Measurements from ENCODE around the gene MGRN1.

MGRN1 gene

GRCh38 chr16:4597174-4597573 lies 27.5 kb upstream of the MGRN1 start:
- TF ChIP-seq GATA2 (IDR thresholded peaks at IDR 0.05; ENCODE audit: low read depth, low read length), result no peak
- TF ChIP-seq GATA3 (IDR thresholded peaks at IDR 0.05; ENCODE audit: low read depth, low read length), result no peak

DNA sequence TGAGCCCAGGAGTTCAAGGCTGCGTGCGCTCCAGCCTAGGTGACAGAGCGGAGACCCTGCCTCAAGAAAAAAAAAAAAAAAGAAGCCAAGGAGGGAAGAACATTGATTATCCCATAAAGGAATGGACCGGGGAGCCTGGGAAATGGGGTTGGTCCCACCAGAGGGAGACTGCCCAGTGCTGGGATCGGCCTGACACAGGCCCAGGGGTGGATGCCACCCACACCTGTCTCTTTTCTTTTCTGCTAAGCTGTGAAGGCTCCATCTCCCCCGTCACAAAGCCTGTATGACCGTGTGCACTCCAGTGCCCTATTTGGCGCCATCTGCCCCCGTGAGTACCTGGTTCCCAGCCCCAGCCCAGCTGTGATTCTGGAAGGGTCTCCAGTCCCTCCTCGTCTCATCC lies 25.6 kb upstream of the MGRN1 start:
- no peak for TF ChIP-seq GATA2 (IDR thresholded peaks at IDR 0.05; ENCODE audit: low read depth, low read length)

- TF ChIP-seq GATA2 (IDR thresholded peaks at IDR 0.05; ENCODE audit: low read depth, low read length), result no peak
- TF ChIP-seq GATA3 (IDR thresholded peaks at IDR 0.05; ENCODE audit: low read depth, low read length), result no peak
Measured at GRCh38 chr16:4599545-4599944, 25.1 kb upstream of the MGRN1 start.

DNA sequence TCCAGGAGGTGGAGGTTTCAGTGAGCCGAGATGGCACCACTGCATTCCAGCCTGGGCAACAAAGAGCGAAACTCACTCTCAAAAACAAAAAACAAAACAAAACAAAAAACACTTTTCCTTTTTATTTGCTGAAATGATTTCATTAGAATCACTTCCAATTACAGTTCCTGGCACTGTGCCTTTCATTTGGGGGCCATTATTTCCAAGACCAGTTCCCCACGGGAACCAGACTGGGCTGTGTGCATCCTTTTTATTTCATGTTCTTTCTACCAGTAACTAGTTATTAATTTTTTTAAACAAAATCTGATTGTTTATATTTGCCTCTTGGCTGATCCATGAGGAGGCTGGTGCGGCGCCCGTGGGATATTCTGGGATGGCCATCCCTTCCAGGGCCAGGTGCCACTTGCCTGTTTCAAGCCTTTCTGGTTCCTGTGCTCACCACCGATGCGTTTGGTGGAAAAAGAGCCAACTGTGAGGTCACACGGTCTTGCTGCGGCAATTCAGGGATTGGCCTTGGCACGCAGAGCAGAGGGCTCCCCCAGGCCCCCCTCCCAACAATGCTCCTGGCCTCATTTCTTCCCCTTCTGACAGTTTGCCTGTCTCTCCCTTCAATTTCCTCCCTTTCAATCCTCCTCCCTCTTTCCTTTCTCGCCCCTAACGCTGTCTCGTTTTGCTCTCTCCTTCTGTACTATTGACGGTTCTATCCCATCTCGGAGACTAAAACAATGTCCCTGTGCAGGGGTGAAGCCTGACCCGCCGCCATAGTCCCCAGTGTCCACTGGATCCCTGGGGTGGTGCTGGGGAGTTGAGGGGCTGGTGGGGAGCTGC lies 23.4 kb upstream of the MGRN1 start:
- TF ChIP-seq GATA3 (IDR thresholded peaks at IDR 0.05; ENCODE audit: low read depth, low read length) (no peak), GATA2 (IDR thresholded peaks at IDR 0.05; ENCODE audit: low read depth, low read length) (no peak)

GRCh38 chr16:4601864-4602186 lies 22.8 kb upstream of the MGRN1 start:
- TF ChIP-seq GATA2 (IDR thresholded peaks at IDR 0.05; ENCODE audit: low read depth, low read length) (no peak), GATA3 (IDR thresholded peaks at IDR 0.05; ENCODE audit: low read depth, low read length) (no peak)

DNA sequence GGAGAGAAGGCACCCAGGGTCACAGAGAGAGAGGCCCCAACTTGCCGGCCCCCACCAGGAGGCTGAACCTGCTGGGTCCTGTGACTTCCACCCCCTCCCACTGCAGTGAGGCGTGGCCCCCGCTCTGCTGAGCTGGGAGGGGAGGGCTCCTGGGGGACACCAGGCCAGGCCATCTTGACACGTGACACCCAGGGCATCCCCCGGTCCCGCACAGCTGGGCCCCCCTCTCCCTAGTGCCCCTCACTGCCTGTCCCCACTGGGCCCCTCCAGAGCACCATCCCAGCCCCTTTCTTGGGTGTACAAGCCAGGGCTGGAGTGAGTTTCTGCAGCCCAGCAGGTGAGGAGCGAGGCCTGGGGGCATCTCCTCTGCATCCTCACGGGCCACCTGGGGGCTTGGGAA lies 22.3 kb upstream of the MGRN1 start:
- no peak for TF ChIP-seq GATA2 (IDR thresholded peaks at IDR 0.05; ENCODE audit: low read depth, low read length)
- no peak for TF ChIP-seq GATA3 (IDR thresholded peaks at IDR 0.05; ENCODE audit: low read depth, low read length)

DNA sequence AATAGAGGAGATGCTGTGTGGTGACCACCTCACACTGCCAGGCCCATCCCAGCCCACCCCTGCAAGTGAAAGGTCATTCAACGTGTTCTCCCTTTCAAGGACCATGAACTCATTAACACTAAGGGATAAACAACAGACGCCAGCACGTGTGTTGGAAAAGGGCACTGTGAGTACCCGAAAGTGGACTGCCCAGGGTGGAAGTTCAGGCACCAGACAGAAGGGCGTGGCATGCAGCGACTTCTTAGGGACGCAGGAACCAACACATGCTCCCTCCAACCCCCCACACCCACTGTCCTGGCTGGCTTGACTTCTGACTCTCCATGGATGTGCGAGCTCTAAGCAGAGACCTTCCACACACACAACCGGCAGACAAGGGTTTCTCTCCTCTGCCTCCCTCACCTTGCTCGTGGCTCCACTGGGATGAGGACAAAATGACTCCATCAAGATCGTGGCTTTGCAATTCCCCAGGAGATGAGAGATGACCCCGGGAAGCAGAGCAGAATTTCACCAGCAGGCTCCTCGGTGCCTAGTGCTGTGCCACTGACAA lies 20.9 kb upstream of the MGRN1 start:
- TF ChIP-seq GATA2 (IDR thresholded peaks at IDR 0.05; ENCODE audit: low read depth, low read length) (no peak), GATA3 (IDR thresholded peaks at IDR 0.05; ENCODE audit: low read depth, low read length) (no peak)

GRCh38 chr16:4604401-4604800 lies 20.2 kb upstream of the MGRN1 start:
- TF ChIP-seq GATA3 (IDR thresholded peaks at IDR 0.05; ENCODE audit: low read depth, low read length) (no peak), GATA2 (IDR thresholded peaks at IDR 0.05; ENCODE audit: low read depth, low read length) (no peak)

- TF ChIP-seq GATA2 (IDR thresholded peaks at IDR 0.05; ENCODE audit: low read depth, low read length) (no peak), GATA3 (IDR thresholded peaks at IDR 0.05; ENCODE audit: low read depth, low read length) (no peak)
Measured at GRCh38 chr16:4606354-4606753, 18.3 kb upstream of the MGRN1 start.

DNA sequence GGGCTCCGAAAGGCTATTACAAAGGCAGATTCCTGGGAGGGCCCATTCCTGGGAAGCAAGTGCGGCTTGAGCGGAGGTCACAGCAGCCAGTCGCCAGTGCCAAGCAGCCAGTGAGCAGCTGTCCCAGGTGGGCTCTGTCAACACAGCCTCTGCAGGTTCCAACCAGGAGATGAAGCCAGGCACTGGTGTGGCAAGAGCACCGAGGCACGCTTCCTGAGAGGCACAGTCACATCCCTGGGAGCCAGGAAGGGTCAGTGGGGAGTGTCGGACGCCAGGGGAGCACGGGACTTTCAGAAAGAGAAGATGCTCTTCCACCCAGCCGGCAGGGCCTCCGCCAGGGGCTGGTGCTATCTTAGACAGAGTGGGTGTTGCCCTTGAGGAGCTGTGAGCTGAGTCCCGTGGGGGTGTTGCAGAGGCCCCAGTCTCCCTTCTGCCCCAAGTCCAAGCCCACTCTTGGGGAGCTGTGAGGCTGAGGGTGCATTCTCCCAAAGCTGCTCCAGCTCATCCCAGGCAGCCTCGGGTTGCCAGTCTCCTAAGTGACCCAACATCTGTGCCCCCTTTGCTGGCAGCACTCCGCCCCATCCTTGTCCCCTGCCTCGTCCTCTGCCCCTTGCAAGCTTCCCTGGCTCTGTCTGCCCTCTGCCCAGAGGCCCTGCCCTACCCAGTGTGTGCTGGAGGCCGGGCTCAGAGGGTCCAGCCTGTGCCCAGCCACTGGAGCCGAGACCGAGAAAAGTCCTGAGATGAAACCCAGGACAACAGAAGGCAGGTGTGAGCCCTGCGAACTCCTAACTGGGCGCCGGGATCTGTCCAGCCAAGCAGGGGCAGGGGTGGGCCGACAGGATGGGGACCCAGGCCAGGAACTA lies 16.6 kb upstream of the MGRN1 start:
- no peak for TF ChIP-seq GATA2 (IDR thresholded peaks at IDR 0.05; ENCODE audit: low read depth, low read length)
- no peak for TF ChIP-seq GATA3 (IDR thresholded peaks at IDR 0.05; ENCODE audit: low read depth, low read length)

GRCh38 chr16:4608704-4608980 lies 16.0 kb upstream of the MGRN1 start:
- TF ChIP-seq GATA2 (IDR thresholded peaks at IDR 0.05; ENCODE audit: low read depth, low read length) (no peak), GATA3 (IDR thresholded peaks at IDR 0.05; ENCODE audit: low read depth, low read length) (no peak)

- TF ChIP-seq GATA3 (IDR thresholded peaks at IDR 0.05; ENCODE audit: low read depth, low read length) (no peak), GATA2 (IDR thresholded peaks at IDR 0.05; ENCODE audit: low read depth, low read length) (no peak)
Measured at GRCh38 chr16:4609200-4610010, 15.2 kb upstream of the MGRN1 start.

- TF ChIP-seq GATA3 (IDR thresholded peaks at IDR 0.05; ENCODE audit: low read depth, low read length) (no peak), GATA2 (IDR thresholded peaks at IDR 0.05; ENCODE audit: low read depth, low read length) (no peak)
Measured at GRCh38 chr16:4610011-4611005, 14.3 kb upstream of the MGRN1 start.
